Measurements from ENCODE around the gene ZNRF3.

The ZNRF3 gene

GRCh38 chr22:28918550-28919271 is 35.3 kb downstream of the ZNRF3 start:
- Histone ChIP-seq H3K4me1 (ENCODE audit: control insufficient read depth, insufficient read depth, low read length, unreplicated experiment) (no peaks in the 10 kb centered on the region), H3K36me3 (ENCODE audit: insufficient read depth, low read length) (no peaks in the 10 kb centered on the region), H2AFZ (ENCODE audit: low read length, unreplicated experiment) (no peak overlapping the region), H3K79me2 (ENCODE audit: control insufficient read depth, insufficient read depth, low read length, unreplicated experiment) (peaks cover 2% of the 10 kb centered on the region), H3K27ac (ENCODE audit: low read depth, low read length) (no peak overlapping the region), H3K4me3 (ENCODE audit: low read depth, low read length) (no peak overlapping the region), H3K27me3 (ENCODE audit: insufficient read depth, low read length) (no peaks in the 10 kb centered on the region)

- H3K36me3 ChIP-seq (ENCODE audit: insufficient read depth, low read length), result no peaks in the 10 kb centered on the region
- H3K4me1 ChIP-seq (ENCODE audit: control insufficient read depth, insufficient read depth, low read length, unreplicated experiment), result no peaks in the 10 kb centered on the region
- no peaks in the 10 kb centered on the region for H3K27me3 ChIP-seq (ENCODE audit: insufficient read depth, low read length)
- H2AFZ ChIP-seq (ENCODE audit: low read length, unreplicated experiment), result no peak overlapping the region
- H3K4me3 ChIP-seq (ENCODE audit: low read depth, low read length), result no peak overlapping the region
- no peak overlapping the region for H3K27ac ChIP-seq (ENCODE audit: low read depth, low read length)
- no peaks in the 10 kb centered on the region for H3K79me2 ChIP-seq (ENCODE audit: control insufficient read depth, insufficient read depth, low read length, unreplicated experiment)
Observed at GRCh38 chr22:28920757-28921584, 37.6 kb downstream of the ZNRF3 start.

- H3K27me3 ChIP-seq (ENCODE audit: insufficient read depth, low read length), result no peaks in the 10 kb centered on the region
- H3K27ac ChIP-seq (ENCODE audit: low read depth, low read length), result no peak overlapping the region
- no peak overlapping the region for H3K4me3 ChIP-seq (ENCODE audit: low read depth, low read length)
- no peaks in the 10 kb centered on the region for H3K79me2 ChIP-seq (ENCODE audit: control insufficient read depth, insufficient read depth, low read length, unreplicated experiment)
- H3K4me1 ChIP-seq (ENCODE audit: control insufficient read depth, insufficient read depth, low read length, unreplicated experiment), result no peaks in the 10 kb centered on the region
- no peak overlapping the region for H2AFZ ChIP-seq (ENCODE audit: low read length, unreplicated experiment)
- H3K36me3 ChIP-seq (ENCODE audit: insufficient read depth, low read length), result no peaks in the 10 kb centered on the region
Observed at GRCh38 chr22:28921585-28921879, 38.2 kb downstream of the ZNRF3 start.

GRCh38 chr22:28922540-28923244 is 39.3 kb downstream of the ZNRF3 start:
- no peaks in the 10 kb centered on the region for H3K36me3 ChIP-seq (ENCODE audit: insufficient read depth, low read length)
- H3K79me2 ChIP-seq (ENCODE audit: control insufficient read depth, insufficient read depth, low read length, unreplicated experiment), result no peaks in the 10 kb centered on the region
- no peak overlapping the region for H3K4me3 ChIP-seq (ENCODE audit: low read depth, low read length)
- H3K4me1 ChIP-seq (ENCODE audit: control insufficient read depth, insufficient read depth, low read length, unreplicated experiment), result no peaks in the 10 kb centered on the region
- H3K27me3 ChIP-seq (ENCODE audit: insufficient read depth, low read length), result no peaks in the 10 kb centered on the region
- H3K27ac ChIP-seq (ENCODE audit: low read depth, low read length), result no peak overlapping the region
- no peak overlapping the region for H2AFZ ChIP-seq (ENCODE audit: low read length, unreplicated experiment)

GRCh38 chr22:28923826-28924732 is 40.7 kb downstream of the ZNRF3 start:
- no peaks in the 10 kb centered on the region for H3K27me3 ChIP-seq (ENCODE audit: insufficient read depth, low read length)
- H3K27ac ChIP-seq (ENCODE audit: low read depth, low read length), result no peak overlapping the region
- H3K79me2 ChIP-seq (ENCODE audit: control insufficient read depth, insufficient read depth, low read length, unreplicated experiment), result no peaks in the 10 kb centered on the region
- H2AFZ ChIP-seq (ENCODE audit: low read length, unreplicated experiment), result no peak overlapping the region
- no peaks in the 10 kb centered on the region for H3K4me1 ChIP-seq (ENCODE audit: control insufficient read depth, insufficient read depth, low read length, unreplicated experiment)
- H3K36me3 ChIP-seq (ENCODE audit: insufficient read depth, low read length), result no peaks in the 10 kb centered on the region
- no peak overlapping the region for H3K4me3 ChIP-seq (ENCODE audit: low read depth, low read length)

- Histone ChIP-seq H3K27ac (ENCODE audit: low read depth, low read length) (no peak overlapping the region), H3K4me1 (ENCODE audit: control insufficient read depth, insufficient read depth, low read length, unreplicated experiment) (no peaks in the 10 kb centered on the region), H3K27me3 (ENCODE audit: insufficient read depth, low read length) (no peaks in the 10 kb centered on the region), H3K79me2 (ENCODE audit: control insufficient read depth, insufficient read depth, low read length, unreplicated experiment) (no peaks in the 10 kb centered on the region), H2AFZ (ENCODE audit: low read length, unreplicated experiment) (no peak overlapping the region), H3K4me3 (ENCODE audit: low read depth, low read length) (no peak overlapping the region), H3K36me3 (ENCODE audit: insufficient read depth, low read length) (no peaks in the 10 kb centered on the region)
Observed at GRCh38 chr22:28925916-28926315, 42.5 kb downstream of the ZNRF3 start.

GRCh38 chr22:28927630-28928029 is 44.3 kb downstream of the ZNRF3 start:
- no peak overlapping the region for H3K27ac ChIP-seq (ENCODE audit: low read depth, low read length)
- no peaks in the 10 kb centered on the region for H3K79me2 ChIP-seq (ENCODE audit: control insufficient read depth, insufficient read depth, low read length, unreplicated experiment)

GRCh38 chr22:28929197-28929596 is 45.8 kb downstream of the ZNRF3 start:
- H3K79me2 ChIP-seq (ENCODE audit: control insufficient read depth, insufficient read depth, low read length, unreplicated experiment), result no peaks in the 10 kb centered on the region
- H3K4me3 ChIP-seq (ENCODE audit: low read depth, low read length), result no peak overlapping the region
- H3K4me1 ChIP-seq (ENCODE audit: control insufficient read depth, insufficient read depth, low read length, unreplicated experiment), result no peaks in the 10 kb centered on the region
- H3K27me3 ChIP-seq (ENCODE audit: insufficient read depth, low read length), result no peaks in the 10 kb centered on the region
- H3K27ac ChIP-seq (ENCODE audit: low read depth, low read length), result no peak overlapping the region
- H3K36me3 ChIP-seq (ENCODE audit: insufficient read depth, low read length), result no peaks in the 10 kb centered on the region
- H2AFZ ChIP-seq (ENCODE audit: low read length, unreplicated experiment), result no peak overlapping the region

More at GRCh38 chr22:28927630-28928029, 44.3 kb downstream of the ZNRF3 start:
- Histone ChIP-seq H3K27me3 (ENCODE audit: insufficient read depth, low read length) (no peaks in the 10 kb centered on the region), H3K4me1 (ENCODE audit: control insufficient read depth, insufficient read depth, low read length, unreplicated experiment) (no peaks in the 10 kb centered on the region), H2AFZ (ENCODE audit: low read length, unreplicated experiment) (no peak overlapping the region), H3K4me3 (ENCODE audit: low read depth, low read length) (no peak overlapping the region), H3K36me3 (ENCODE audit: insufficient read depth, low read length) (no peaks in the 10 kb centered on the region)

- Histone ChIP-seq H3K36me3 (ENCODE audit: insufficient read depth, low read length) (no peaks in the 10 kb centered on the region), H3K4me3 (ENCODE audit: low read depth, low read length) (no peak overlapping the region), H3K27me3 (ENCODE audit: insufficient read depth, low read length) (no peaks in the 10 kb centered on the region), H2AFZ (ENCODE audit: low read length, unreplicated experiment) (no peak overlapping the region), H3K4me1 (ENCODE audit: control insufficient read depth, insufficient read depth, low read length, unreplicated experiment) (no peaks in the 10 kb centered on the region), H3K79me2 (ENCODE audit: control insufficient read depth, insufficient read depth, low read length, unreplicated experiment) (no peaks in the 10 kb centered on the region), H3K27ac (ENCODE audit: low read depth, low read length) (no peak overlapping the region)
Observed at GRCh38 chr22:28930357-28931007, 47.1 kb downstream of the ZNRF3 start.

All from ACC112 (cell line).